HG03095 (cell line): ENCODE data around the gene ZNF320.
"Not testable (repeated sequence)": the region's sequence is repeated elsewhere in the genome, so short reads cannot be mapped to it uniquely, and the experiment has no call there.

Experiments used
- ATAC-seq: cut with Tn5 transposase; IDR thresholded peaks from one replicate; pipeline ENCODE4 v1.9.1; 2021; ENCODE audit warnings: moderate library complexity; ENCODE audit not compliant: unreplicated experiment

ZNF320 gene

DNA sequence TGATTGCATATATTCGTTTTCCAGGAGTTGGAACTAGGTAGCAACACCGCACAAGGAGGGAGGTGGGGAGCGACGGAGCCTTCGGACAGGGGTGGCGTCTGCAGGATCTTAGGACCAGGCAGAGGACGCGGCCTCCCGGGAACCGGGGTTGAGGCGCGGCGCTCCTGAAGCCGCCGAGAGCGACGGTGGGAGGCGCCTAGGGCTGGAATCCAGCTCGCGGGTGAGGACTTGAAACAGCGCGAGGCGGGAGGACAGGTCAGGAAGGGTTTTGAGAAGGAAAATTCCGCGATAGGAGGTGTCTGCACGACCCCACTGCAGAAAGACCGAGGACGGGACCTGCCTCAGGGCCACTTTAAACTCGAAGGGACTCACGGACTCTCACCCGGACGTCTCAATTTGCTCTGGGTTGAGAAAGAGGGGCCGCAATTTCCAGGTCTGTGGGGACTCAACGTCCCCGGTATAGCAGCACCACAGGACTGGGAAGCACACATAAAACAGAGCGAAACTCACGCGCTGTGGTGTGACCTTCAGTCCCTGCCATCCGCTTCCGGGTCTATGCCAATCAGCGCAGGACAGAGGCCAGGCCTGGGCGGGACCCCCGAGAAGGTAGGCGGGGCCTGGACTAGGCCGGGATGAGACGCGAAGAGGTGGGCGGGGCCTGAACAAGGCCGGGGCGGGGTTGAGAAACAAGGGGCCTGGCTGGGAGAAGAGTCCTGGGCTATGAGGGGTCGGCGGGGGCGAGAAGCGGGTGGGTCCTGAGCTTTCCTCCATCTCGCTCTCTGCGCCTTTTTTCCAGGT lies at the start of gene ZNF320:
Gene ZNF320 (minus strand): TSS at position 498 of the 798 bp plus-strand sequence. CDS start 7,380 bp downstream, outside the sequence.
- peak; percentile 91 for ATAC-seq

DNA sequence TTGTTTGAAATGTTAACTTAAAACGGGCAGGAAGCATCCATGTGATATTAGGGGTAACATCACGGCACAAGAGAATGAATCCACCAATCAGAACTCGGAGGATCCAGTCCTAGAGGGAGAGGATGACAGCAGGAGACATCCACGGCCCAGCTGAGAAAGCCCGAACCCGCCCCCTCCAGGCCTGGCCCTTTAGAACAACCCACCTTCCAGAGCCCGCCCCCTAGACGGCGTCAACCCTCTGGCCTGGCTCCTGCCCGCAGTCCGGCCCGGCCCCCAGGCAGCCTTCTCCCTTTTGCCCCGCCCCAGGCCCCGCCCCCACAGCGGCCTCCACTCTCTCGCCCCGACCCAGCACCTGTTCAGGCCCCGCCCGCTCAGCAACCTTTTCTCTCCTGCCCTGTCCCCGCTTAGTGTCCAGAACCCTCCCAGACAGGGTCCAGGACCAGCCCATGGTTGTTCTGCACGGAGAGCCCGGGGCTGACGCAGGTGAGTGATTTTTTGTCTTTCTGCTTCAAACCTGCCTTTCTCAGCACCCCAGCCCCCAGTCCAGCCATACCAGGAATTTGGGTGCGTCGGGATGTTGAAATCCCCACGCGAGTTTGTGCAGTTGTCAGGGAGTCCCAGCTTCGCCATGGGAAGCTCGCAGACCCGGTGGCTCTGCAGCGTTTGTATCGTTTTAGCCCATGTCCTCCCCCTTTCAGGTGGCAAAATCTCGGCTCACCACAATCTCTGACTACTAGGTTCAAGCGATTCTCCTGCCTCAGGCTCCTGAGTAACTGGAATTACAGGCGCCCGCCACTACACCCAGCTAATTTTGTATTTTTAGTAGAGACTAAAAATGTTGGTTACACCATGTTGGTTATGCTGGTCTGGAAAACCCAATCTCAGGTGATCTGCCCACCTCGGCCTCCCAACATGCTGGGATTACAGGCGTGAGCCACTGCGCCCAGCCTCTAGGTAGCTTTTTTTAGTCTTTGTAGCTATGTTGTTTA lies 49.2 kb upstream of the ZNF320 start:
- no peak for ATAC-seq

DNA sequence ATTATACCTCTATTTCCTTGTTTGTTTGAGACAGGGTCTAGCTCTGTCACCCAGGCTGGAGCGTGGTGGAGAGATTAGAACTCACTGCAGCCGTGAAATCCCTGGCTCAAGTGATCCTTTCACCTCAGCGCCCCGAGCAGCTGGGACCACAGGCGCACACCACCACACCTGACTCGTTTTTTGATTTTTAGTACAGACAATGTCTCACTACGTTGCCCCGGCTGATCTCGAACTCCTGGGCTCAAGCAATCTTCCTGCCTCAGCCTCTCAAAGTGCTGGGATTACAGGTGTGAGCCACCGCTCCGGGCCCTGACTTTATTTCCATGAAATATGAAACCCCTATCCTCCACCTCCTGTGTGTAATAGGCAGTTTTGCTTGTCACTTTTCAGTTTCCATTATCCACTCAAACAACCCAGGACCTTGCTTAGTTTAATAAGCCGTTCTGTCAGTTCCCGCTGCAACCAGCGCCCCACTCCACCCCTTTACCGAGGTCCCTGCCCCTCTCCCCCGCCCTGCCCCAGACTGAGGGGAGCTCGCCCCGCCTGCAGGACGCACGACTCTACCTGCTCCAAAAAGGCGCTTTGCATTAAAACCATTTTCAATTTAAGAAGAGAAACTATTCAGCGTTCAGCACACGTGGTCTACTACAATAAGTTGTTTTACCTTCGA lies 48.4 kb upstream of the ZNF320 start:
- no peak for ATAC-seq

DNA sequence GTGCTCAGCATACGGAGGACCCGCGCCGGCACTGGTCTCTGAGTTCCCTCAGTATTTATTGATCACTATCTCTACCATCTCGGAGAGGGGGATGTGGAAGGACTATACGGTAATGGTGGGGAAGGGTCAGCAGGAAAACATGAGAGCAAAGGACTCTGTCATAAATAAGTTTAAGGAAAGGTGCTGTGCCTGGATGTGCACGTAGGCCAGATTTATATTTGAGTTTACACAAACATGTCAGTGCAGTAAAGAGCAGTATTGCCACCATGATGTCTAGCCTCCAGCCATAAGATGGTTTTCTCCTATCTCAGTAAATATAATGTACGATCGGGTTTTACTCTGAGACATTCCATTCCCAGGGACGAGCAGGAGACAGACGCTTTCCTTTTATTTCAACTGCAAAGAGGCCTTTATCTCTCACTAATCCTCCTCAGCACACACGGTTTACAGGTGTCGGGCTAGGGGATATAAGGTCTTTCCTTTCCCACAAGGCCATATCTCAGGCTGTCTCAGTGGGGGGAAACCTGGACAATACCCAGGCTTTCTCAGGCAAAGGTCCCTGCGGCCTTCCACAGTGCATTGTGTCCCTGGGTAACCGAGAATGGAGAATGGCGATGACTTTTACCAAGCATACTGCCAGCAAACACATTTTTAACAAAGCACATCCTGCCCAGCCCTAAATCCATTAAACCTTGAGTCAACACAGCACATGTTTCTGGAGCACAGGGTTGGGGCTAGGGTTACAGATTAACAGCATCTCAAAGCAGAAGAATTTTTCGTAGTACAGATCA lies 47.5 kb upstream of the ZNF320 start:
- not testable (repeated sequence) for ATAC-seq

DNA sequence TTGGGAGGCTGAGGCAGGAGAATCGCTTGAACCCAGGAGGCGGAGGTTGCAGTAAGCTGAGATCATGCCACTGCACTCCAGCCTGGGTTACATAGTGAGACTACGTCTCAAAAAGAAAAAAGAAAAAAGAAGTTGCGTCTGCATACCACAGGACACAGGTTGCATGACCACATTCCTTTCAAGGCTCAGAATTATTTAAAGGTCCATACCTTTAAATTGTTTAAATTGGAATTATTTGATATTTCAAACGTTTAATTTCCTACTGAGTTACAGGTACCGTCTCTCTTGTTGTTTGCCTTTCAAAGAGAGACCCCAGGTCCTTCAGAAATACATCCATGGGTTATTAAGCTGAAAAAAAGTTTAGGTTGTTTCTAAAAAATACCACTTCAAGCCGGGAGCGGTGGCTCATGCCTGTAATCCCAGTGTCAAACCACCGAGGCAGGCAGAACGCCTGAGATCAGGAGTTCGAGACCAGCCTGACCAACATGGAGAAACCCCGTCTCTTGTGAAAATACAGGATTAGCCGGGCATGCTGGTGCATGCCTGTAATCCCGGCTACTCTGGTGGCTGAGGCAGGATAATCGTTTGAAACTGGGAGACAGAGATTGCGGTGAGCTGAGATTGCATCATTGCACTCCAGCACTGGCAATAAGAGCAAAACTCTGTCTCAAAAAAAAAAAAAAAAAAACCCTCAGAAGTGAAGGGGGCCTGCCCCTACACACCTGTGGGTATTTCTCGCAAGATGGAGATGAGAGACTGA lies 46.6 kb upstream of the ZNF320 start:
- no peak for ATAC-seq

GRCh38 chr19:52943134-52943883 lies 45.9 kb upstream of the ZNF320 start:
- no peak for ATAC-seq

- ATAC-seq: peak; percentile 94
Measured at GRCh38 chr19:52942386-52943133, 45.1 kb upstream of the ZNF320 start.

- peak; percentile 15 for ATAC-seq
Measured at GRCh38 chr19:52941941-52942385, 44.5 kb upstream of the ZNF320 start.

DNA sequence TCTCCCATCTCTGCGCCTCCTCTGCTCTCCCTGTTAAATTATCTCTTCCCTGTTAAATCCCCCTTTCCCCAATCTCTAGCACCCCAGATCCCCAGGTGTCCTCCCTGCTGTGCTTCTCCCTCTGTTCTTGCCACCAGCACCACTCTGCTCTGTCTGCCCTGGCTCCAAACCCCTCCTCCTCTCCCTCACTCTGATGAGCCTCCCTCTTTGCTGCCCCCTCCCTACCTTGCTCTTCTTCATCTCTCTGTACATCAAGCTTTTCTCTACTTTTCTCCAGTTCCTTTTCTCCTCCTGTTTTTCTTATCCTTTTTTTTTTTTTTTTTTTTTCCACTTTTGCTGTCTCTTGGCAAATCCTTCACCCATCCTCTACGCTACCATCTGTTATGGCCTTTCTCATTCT lies 44.1 kb upstream of the ZNF320 start:
- ATAC-seq: not testable (repeated sequence)

DNA sequence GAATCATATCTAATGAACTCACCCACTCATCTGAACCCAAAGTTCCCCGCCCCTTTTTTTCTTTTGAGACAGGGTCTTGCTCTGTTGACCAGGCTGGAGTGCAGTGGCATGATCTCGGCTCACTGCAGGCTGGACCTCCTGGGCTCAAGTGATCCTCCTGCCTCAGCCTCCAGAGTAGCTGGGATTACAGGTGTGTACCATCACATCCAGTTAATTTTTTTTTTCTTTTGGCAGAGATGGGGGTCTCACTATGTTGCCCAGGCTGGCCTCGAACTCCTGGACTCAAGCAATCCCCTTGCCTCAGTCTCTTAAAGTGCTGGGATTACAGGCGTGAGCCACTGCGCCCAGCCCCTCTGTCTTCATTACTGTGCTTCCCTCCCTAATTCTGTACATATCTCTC lies 43.5 kb upstream of the ZNF320 start:
- ATAC-seq: not testable (repeated sequence)

DNA sequence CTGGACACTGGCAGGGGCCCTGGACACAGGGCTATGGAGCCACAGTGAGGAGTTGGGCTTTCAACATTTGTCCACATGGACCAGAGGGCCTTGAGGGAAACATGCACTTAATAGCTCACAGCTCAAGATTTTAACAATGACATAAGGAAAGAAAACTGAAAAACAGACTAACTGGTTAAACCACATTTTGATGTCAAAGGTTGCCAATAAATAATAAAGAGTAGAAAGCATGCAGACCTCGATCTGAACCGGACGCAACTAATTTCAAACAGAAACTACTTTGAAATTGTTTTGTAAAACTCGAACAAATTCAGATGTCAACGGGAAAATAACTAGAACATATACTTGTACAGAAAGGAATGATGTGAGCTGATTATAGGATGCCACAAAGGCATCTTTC lies 41.3 kb upstream of the ZNF320 start:
- ATAC-seq: no peak

DNA sequence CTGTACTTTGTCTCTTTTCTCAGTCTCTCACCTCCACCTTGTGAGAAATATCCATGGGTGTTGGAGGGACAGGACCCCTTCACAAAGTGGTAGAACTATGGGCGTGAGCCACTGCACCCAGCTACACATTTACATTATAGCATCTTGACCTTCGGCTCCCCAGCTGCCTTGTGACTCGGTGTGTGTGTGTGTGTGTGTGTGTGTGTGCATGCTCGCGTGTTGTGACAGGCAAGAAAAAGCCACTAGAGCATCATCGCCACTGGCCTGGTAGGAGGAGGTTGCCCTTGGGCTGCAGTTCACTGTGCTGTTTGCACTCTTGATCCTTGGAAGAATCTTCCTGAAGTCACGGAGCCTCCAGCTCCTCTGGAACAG lies 39.5 kb upstream of the ZNF320 start:
- no peak for ATAC-seq

- ATAC-seq: no peak
Measured at GRCh38 chr19:52936151-52936953, 38.9 kb upstream of the ZNF320 start.

DNA sequence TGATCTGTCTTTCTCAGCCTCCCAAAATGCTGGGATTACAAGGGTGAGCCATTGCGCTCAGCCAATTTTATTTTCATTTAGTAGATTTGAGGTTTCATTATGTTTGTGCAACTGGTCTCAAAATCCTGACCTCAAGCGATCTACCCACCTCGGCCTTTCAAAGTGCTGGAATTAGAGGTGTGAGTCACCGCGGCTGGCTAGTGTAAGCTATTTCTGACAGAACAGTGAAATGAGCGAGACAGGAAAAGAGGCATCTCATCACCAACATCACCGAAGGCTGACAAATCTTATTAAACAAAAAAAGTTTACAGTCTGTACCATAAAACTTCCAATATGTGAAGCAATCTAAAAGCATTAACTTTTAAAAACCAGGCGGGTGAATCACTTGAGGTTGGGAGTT lies 38.0 kb upstream of the ZNF320 start:
- no peak for ATAC-seq

DNA sequence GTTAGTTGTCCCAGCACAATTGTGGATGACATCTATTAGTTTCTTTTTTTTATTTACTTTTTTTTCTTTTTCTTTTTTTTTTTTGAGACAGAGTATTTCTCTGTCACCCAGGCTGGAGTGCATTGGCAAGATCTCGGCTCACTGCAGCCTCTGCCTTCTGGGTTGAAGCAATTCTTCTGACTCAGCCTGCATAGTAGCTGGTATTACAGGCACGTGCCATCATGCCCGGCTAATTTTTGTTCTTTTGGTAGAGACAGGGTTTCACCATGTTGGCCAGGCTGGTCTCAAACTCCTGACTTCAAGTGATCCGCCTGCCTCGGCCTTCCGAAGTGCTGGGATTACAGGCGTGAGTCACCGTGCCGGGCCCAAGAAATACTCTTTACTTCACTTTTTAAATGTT lies 27.2 kb upstream of the ZNF320 start:
- not testable (repeated sequence) for ATAC-seq

GRCh38 chr19:52923778-52924593 lies 26.6 kb upstream of the ZNF320 start:
- ATAC-seq: no peak
